Neural cell (in vitro differentiated cells): ENCODE data around the gene FITM2. TPM values are rescaled to one million over a fixed set of nuclear protein-coding genes. Genes with fewer than 3 reads are reported as not detected.

Experiments
- H2AFZ ChIP-seq: fragments of 200-600, 300-800 bp; sonication (generic), shearing (Covaris generic); 2 replicates; pipeline ENCODE4 v1.6.0; 2014; ENCODE audit warnings: low read depth, mild to moderate bottlenecking, antibody characterized with exemption, low read length, moderate library complexity
- H3F3A ChIP-seq: fragments of 200-600 bp; shearing (Covaris generic); 2 replicates; pipeline ENCODE4 v1.6.1; 2016; ENCODE audit warnings: mild to moderate bottlenecking, moderate library complexity, mixed read lengths, antibody characterized with exemption, low read length; ENCODE audit not compliant: insufficient read depth, poor library complexity, severe bottlenecking
- H3K27ac ChIP-seq: fragments of 200-600, 300-800 bp; sonication (generic), shearing (Covaris generic); 2 replicates; pipeline ENCODE4 v1.5.1; 2014; ENCODE audit warnings: mild to moderate bottlenecking, low read length, moderate library complexity
- H3K27me3 ChIP-seq: fragments of 300-800, 200-600 bp; sonication (generic), shearing (Covaris generic); 2 replicates; pipeline ENCODE4 v1.6.0; 2014; ENCODE audit warnings: mild to moderate bottlenecking, low read depth, low read length, moderate library complexity; ENCODE audit not compliant: insufficient read depth
- H3K36me3 ChIP-seq: fragments of 300-800, 200-600 bp; sonication (generic), shearing (Covaris generic); 2 replicates; pipeline ENCODE4 v1.5.1; 2014; ENCODE audit warnings: mild to moderate bottlenecking, antibody characterized with exemption, low read length, moderate library complexity; ENCODE audit not compliant: insufficient read depth
- H3K4me2 ChIP-seq: fragments of 300-800, 200-600 bp; sonication (generic), shearing (Covaris generic); 2 replicates; pipeline ENCODE4 v1.6.0; 2014; ENCODE audit warnings: mild to moderate bottlenecking, low read length
- H3K4me3 ChIP-seq: fragments of 300-800, 200-600 bp; sonication (generic), shearing (Covaris generic); 2 replicates; pipeline ENCODE4 v1.5.1; 2014; ENCODE audit warnings: mild to moderate bottlenecking, low read length, moderate library complexity
- H3K79me2 ChIP-seq: fragments of 200-600 bp; shearing (Covaris generic); replicated peaks from 2 replicates; pipeline ENCODE4 v1.6.0; 2014; ENCODE audit warnings: mild to moderate bottlenecking, low read length, moderate library complexity; ENCODE audit not compliant: insufficient read depth
- H3K9ac ChIP-seq: fragments of 300-800, 200-600 bp; sonication (generic), shearing (Covaris generic); 2 replicates; pipeline ENCODE4 v1.6.1; 2016; ENCODE audit warnings: mild to moderate bottlenecking, low read length, mixed read lengths
- H3K9me2 ChIP-seq: fragments of 200-600 bp; shearing (Covaris generic); 2 replicates; pipeline ENCODE4 v1.6.1; 2016; ENCODE audit warnings: mild to moderate bottlenecking, low read length, mixed read lengths; ENCODE audit not compliant: insufficient read depth
- H3K9me3 ChIP-seq: fragments of 200-600, 300-800 bp; sonication (generic), shearing (Covaris generic); 2 replicates; pipeline ENCODE4 v1.6.1; 2016; ENCODE audit warnings: mild to moderate bottlenecking, mixed run types, low read length, moderate library complexity, mixed read lengths
- H4K20me1 ChIP-seq: fragments of 200-600 bp; shearing (Covaris generic); 2 replicates; pipeline ENCODE4 v1.6.1; 2016; ENCODE audit warnings: mild to moderate bottlenecking, mixed run types; ENCODE audit not compliant: insufficient read depth
- EP300 ChIP-seq: fragments of 450-650 bp; conservative IDR thresholded peaks from 2 replicates; pipeline ENCODE4 v1.6.1; 2014; ENCODE audit warnings: antibody characterized with exemption, mild to moderate bottlenecking, moderate library complexity; ENCODE audit not compliant: poor library complexity, severe bottlenecking
- EZH2 ChIP-seq: fragments of 200-600, 300-800 bp; shearing (Covaris generic), sonication (generic); IDR thresholded peaks from 2 replicates; pipeline ENCODE4 v1.6.1; 2014; ENCODE audit warnings: antibody characterized with exemption, low read length, borderline replicate concordance, mild to moderate bottlenecking; ENCODE audit not compliant: insufficient read depth, poor library complexity, severe bottlenecking
- MXI1 ChIP-seq: fragments of 450-650 bp; conservative IDR thresholded peaks from 2 replicates; pipeline ENCODE4 v1.6.1; 2014; ENCODE audit warnings: antibody characterized with exemption, mild to moderate bottlenecking; ENCODE audit not compliant: poor library complexity, severe bottlenecking
- POLR2AphosphoS5 ChIP-seq: IDR thresholded peaks from 2 replicates; pipeline ENCODE4 v1.6.1; 2012
- RAD21 ChIP-seq: fragments of 450-650 bp; conservative IDR thresholded peaks from 2 replicates; pipeline ENCODE4 v1.6.1; 2014; ENCODE audit warnings: antibody characterized with exemption, mild to moderate bottlenecking, moderate library complexity
- SMC3 ChIP-seq: fragments of 450-650 bp; conservative IDR thresholded peaks from 2 replicates; pipeline ENCODE4 v1.6.1; 2014; ENCODE audit warnings: antibody characterized with exemption, mild to moderate bottlenecking, moderate library complexity; ENCODE audit not compliant: poor library complexity
- TAF1 ChIP-seq: IDR thresholded peaks from 2 replicates; pipeline ENCODE4 v1.6.1; 2012; ENCODE audit warnings: low read depth
- polyA plus RNA-seq: library from polyadenylated mRNA; depleted of rRNA; stranded (reverse); fragments of >200 nt; gene quantifications from 2 replicates; pipeline ENCODE4 v1.2.3, GENCODE V29; 2014
- TF ChIP-seq, protein P1 (sequence below): fragments of 450-650 bp; IDR thresholded peaks from 2 replicates; pipeline ENCODE4 v1.5.1; 2014; ENCODE audit warnings: antibody characterized with exemption, mild to moderate bottlenecking, moderate library complexity; ENCODE audit not compliant: poor library complexity, severe bottlenecking
- TF ChIP-seq, protein P2 (sequence below): IDR thresholded peaks from 2 replicates; pipeline ENCODE4 v1.6.1; 2012; ENCODE audit warnings: borderline replicate concordance

FITM2 gene
- polyA plus RNA-seq, 1 donor from 2014 or later: 5.5 TPM

DNA sequence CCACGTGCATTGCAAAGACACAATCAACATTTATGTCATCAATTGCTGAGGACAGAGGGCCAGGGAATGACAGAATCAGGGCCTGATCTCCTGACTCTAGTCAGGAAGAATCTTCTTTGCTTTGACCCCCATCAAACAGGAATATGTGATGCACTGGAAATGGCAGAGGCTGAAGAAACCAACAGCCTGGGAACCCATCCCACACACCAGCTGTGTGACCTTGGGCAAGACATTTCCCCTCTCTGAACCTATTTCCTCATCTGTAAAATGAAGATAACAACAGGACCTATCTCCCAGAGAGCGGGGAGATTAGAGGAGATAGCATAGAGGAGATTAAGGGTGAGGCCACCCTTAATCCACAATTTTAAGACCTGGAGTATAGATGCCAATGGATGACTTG is 46.0 kb upstream of the FITM2 start:
- Histone ChIP-seq H3K9ac (no peak overlapping the region), H3K9me2 (no peaks in the 10 kb centered on the region), H3K79me2 (no peaks in the 10 kb centered on the region), H3K9me3 (no peaks in the 10 kb centered on the region), H3F3A (no peaks in the 10 kb centered on the region), H3K36me3 (no peaks in the 10 kb centered on the region), H2AFZ (no peak overlapping the region), H3K4me2 (no peak overlapping the region), H4K20me1 (no peaks in the 10 kb centered on the region), H3K27me3 (no peaks in the 10 kb centered on the region), H3K4me3 (no peak overlapping the region), H3K27ac (no peak overlapping the region)
- no peak for TF ChIP-seq EP300
- TF ChIP-seq SMC3: no peak
- TF ChIP-seq TAF1: no peak
- TF ChIP-seq, protein P1, sequence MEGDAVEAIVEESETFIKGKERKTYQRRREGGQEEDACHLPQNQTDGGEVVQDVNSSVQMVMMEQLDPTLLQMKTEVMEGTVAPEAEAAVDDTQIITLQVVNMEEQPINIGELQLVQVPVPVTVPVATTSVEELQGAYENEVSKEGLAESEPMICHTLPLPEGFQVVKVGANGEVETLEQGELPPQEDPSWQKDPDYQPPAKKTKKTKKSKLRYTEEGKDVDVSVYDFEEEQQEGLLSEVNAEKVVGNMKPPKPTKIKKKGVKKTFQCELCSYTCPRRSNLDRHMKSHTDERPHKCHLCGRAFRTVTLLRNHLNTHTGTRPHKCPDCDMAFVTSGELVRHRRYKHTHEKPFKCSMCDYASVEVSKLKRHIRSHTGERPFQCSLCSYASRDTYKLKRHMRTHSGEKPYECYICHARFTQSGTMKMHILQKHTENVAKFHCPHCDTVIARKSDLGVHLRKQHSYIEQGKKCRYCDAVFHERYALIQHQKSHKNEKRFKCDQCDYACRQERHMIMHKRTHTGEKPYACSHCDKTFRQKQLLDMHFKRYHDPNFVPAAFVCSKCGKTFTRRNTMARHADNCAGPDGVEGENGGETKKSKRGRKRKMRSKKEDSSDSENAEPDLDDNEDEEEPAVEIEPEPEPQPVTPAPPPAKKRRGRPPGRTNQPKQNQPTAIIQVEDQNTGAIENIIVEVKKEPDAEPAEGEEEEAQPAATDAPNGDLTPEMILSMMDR: no peak
- TF ChIP-seq EZH2: no peak
- TF ChIP-seq MXI1: no peak
- TF ChIP-seq, protein P2, sequence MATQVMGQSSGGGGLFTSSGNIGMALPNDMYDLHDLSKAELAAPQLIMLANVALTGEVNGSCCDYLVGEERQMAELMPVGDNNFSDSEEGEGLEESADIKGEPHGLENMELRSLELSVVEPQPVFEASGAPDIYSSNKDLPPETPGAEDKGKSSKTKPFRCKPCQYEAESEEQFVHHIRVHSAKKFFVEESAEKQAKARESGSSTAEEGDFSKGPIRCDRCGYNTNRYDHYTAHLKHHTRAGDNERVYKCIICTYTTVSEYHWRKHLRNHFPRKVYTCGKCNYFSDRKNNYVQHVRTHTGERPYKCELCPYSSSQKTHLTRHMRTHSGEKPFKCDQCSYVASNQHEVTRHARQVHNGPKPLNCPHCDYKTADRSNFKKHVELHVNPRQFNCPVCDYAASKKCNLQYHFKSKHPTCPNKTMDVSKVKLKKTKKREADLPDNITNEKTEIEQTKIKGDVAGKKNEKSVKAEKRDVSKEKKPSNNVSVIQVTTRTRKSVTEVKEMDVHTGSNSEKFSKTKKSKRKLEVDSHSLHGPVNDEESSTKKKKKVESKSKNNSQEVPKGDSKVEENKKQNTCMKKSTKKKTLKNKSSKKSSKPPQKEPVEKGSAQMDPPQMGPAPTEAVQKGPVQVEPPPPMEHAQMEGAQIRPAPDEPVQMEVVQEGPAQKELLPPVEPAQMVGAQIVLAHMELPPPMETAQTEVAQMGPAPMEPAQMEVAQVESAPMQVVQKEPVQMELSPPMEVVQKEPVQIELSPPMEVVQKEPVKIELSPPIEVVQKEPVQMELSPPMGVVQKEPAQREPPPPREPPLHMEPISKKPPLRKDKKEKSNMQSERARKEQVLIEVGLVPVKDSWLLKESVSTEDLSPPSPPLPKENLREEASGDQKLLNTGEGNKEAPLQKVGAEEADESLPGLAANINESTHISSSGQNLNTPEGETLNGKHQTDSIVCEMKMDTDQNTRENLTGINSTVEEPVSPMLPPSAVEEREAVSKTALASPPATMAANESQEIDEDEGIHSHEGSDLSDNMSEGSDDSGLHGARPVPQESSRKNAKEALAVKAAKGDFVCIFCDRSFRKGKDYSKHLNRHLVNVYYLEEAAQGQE: no peak
- TF ChIP-seq POLR2AphosphoS5: no peak
- no peak for TF ChIP-seq RAD21

DNA sequence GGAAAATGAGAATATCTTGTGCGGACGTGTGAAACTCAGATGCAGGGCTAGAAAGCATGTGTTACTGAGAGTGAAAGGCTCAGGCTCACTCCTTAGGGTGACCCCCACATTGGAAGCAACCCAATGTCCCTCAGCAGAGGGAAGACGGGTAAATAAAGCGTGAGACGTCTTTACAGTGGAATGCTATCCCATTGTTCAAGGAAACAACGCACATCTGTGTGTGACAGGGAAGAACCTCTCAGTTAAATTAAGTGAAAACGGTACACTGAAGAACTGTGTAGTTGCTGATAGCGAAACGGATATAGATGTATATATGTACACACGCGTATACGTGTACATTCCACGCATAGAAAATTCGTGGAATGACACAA is 45.3 kb upstream of the FITM2 start:
- Histone ChIP-seq H3K9ac (no peak overlapping the region), H3K9me3 (no peaks in the 10 kb centered on the region), H3F3A (no peaks in the 10 kb centered on the region), H4K20me1 (no peaks in the 10 kb centered on the region), H3K79me2 (no peaks in the 10 kb centered on the region), H3K36me3 (no peaks in the 10 kb centered on the region), H3K27me3 (no peaks in the 10 kb centered on the region), H2AFZ (no peak overlapping the region), H3K4me2 (no peak overlapping the region), H3K9me2 (no peaks in the 10 kb centered on the region), H3K4me3 (no peak overlapping the region), H3K27ac (no peak overlapping the region)
- TF ChIP-seq POLR2AphosphoS5 (no peak), EP300 (no peak), TAF1 (no peak), EZH2 (no peak), RAD21 (no peak), SMC3 (no peak), MXI1 (no peak)
- TF ChIP-seq, protein P1: no peak
- TF ChIP-seq, protein P2: no peak
